H9 (cell line): ENCODE results near the gene LASP1. TPM values are rescaled to one million over a fixed set of nuclear protein-coding genes. Genes with fewer than 3 reads are reported as not detected.

ENCODE experiments used
- DNase-seq: peaks from one replicate; pipeline ENCODE4 v3.0.0-alpha.2; 2017
- H2AFZ ChIP-seq: one replicate; pipeline ENCODE4 v1.6.1; 2013; ENCODE audit warnings: mild to moderate bottlenecking, low read length, control low read depth, moderate library complexity
- H2AK5ac ChIP-seq: 2 replicates; pipeline ENCODE4 v1.6.1; 2013; ENCODE audit warnings: low read length, control low read depth, mixed read lengths; ENCODE audit not compliant: insufficient read length
- H2BK120ac ChIP-seq: one replicate; pipeline ENCODE4 v1.6.1; 2013; ENCODE audit warnings: low read depth, mild to moderate bottlenecking, low read length, control low read depth, inconsistent platforms; ENCODE audit not compliant: poor library complexity, severe bottlenecking
- H2BK12ac ChIP-seq: 2 replicates; pipeline ENCODE4 v1.6.1; 2013; ENCODE audit warnings: low read length, control low read depth, mixed read lengths, low read depth; ENCODE audit not compliant: insufficient read length
- H2BK15ac ChIP-seq: 2 replicates; pipeline ENCODE4 v1.6.1; 2013; ENCODE audit warnings: low read depth, low read length, control low read depth
- H2BK20ac ChIP-seq: one replicate; pipeline ENCODE4 v1.6.1; 2013; ENCODE audit warnings: low read depth, mild to moderate bottlenecking, low read length, control low read depth, inconsistent platforms; ENCODE audit not compliant: poor library complexity, severe bottlenecking
- H2BK5ac ChIP-seq: 2 replicates; pipeline ENCODE4 v1.6.1; 2013; ENCODE audit warnings: low read length, control low read depth, mixed read lengths; ENCODE audit not compliant: insufficient read length
- H3K14ac ChIP-seq: 2 replicates; pipeline ENCODE4 v1.6.1; 2013; ENCODE audit warnings: low read length, control low read depth; ENCODE audit not compliant: insufficient read depth
- H3K18ac ChIP-seq: 2 replicates; pipeline ENCODE4 v1.6.1; 2013; ENCODE audit warnings: low read depth, mild to moderate bottlenecking, mixed read lengths, low read length, control low read depth; ENCODE audit not compliant: insufficient read length
- H3K23ac ChIP-seq: 2 replicates; pipeline ENCODE4 v1.6.1; 2013; ENCODE audit warnings: low read length, control low read depth, mixed read lengths, low read depth; ENCODE audit not compliant: insufficient read length
- H3K23me2 ChIP-seq: 2 replicates; pipeline ENCODE4 v1.6.1; 2013; ENCODE audit warnings: low read depth, mild to moderate bottlenecking, mixed read lengths, low read length, control low read depth; ENCODE audit not compliant: insufficient read length, poor library complexity, severe bottlenecking
- H3K27ac ChIP-seq: 2 replicates; pipeline ENCODE4 v1.5.1; 2013; ENCODE audit warnings: low read length, control low read depth, mixed read lengths, low read depth; ENCODE audit not compliant: insufficient read length
- H3K27me3 ChIP-seq: 2 replicates; pipeline ENCODE4 v1.6.1; 2013; ENCODE audit warnings: low read length, control low read depth, inconsistent platforms; ENCODE audit not compliant: insufficient read depth
- H3K4ac ChIP-seq: 2 replicates; pipeline ENCODE4 v1.6.1; 2013; ENCODE audit warnings: low read depth, mild to moderate bottlenecking, control low read depth, inconsistent platforms, low read length, moderate library complexity
- H3K4me1 ChIP-seq: 2 replicates; pipeline ENCODE4 v1.6.1; 2013; ENCODE audit warnings: low read length, control low read depth, inconsistent platforms; ENCODE audit not compliant: insufficient read depth
- H3K4me2 ChIP-seq: 2 replicates; pipeline ENCODE4 v1.6.1; 2013; ENCODE audit warnings: low read length, control low read depth, mixed read lengths; ENCODE audit not compliant: insufficient read length, insufficient read depth
- H3K56ac ChIP-seq: 2 replicates; pipeline ENCODE4 v1.6.1; 2013; ENCODE audit warnings: low read depth, mild to moderate bottlenecking, mixed read lengths, low read length, control low read depth; ENCODE audit not compliant: insufficient read length
- H3K79me1 ChIP-seq: 2 replicates; pipeline ENCODE4 v1.6.1; 2013; ENCODE audit warnings: low read depth, mild to moderate bottlenecking, moderate library complexity, low read length, control low read depth, inconsistent platforms; ENCODE audit not compliant: insufficient read depth, poor library complexity, severe bottlenecking
- H3K79me2 ChIP-seq: 2 replicates; pipeline ENCODE4 v1.6.1; 2013; ENCODE audit warnings: low read length, control low read depth, inconsistent platforms; ENCODE audit not compliant: insufficient read depth
- H3K9ac ChIP-seq: 2 replicates; pipeline ENCODE4 v1.6.1; 2013; ENCODE audit warnings: low read length, control low read depth, mixed read lengths; ENCODE audit not compliant: insufficient read length; ENCODE audit errors: extremely low read depth
- H3K9me3 ChIP-seq: one replicate; pipeline ENCODE4 v1.6.1; 2013; ENCODE audit warnings: low read depth, low read length, inconsistent platforms; ENCODE audit not compliant: control insufficient read depth
- H3T11ph ChIP-seq: one replicate; pipeline ENCODE4 v1.6.1; 2013; ENCODE audit warnings: mild to moderate bottlenecking, low read length, control low read depth, inconsistent platforms
- H4K20me1 ChIP-seq: one replicate; pipeline ENCODE4 v1.6.1; 2013; ENCODE audit not compliant: control insufficient read depth, insufficient read length, insufficient read depth
- H4K5ac ChIP-seq: 2 replicates; pipeline ENCODE4 v1.6.1; 2013; ENCODE audit warnings: low read depth, mild to moderate bottlenecking, mixed read lengths, low read length, control low read depth; ENCODE audit not compliant: insufficient read length
- H4K8ac ChIP-seq: replicated peaks from 2 replicates; pipeline ENCODE4 v1.6.1; 2013; ENCODE audit warnings: low read length, control low read depth, mixed read lengths, low read depth; ENCODE audit not compliant: insufficient read length
- H4K91ac ChIP-seq: 2 replicates; pipeline ENCODE4 v1.6.1; 2013; ENCODE audit warnings: low read depth, mild to moderate bottlenecking, moderate library complexity, mixed read lengths, low read length, control low read depth; ENCODE audit not compliant: insufficient read length
- H3K27ac Mint-ChIP-seq, 3 experiments: 2 replicates in 2 of 3; 3 replicates in 1 of 3; pipeline ENCODE4 v1.8.0; 2020 to 2021; ENCODE audit warnings: mixed read lengths in 3 of 3, mild to moderate bottlenecking in 1 of 3, moderate library complexity in 1 of 3
- H3K27me3 Mint-ChIP-seq: 2 replicates; pipeline ENCODE4 v1.8.0; 2021; ENCODE audit warnings: low read depth, mild to moderate bottlenecking, moderate library complexity, mixed read lengths
- H3K36me3 Mint-ChIP-seq, 3 experiments: 2 replicates in 2 of 3; 3 replicates in 1 of 3; pipeline ENCODE4 v1.8.0; 2020 to 2021; ENCODE audit warnings: low read depth in 3 of 3, mixed read lengths in 3 of 3; ENCODE audit not compliant: insufficient read depth in 1 of 3
- H3K4me1 Mint-ChIP-seq, 2 experiments: 2 replicates each; pipeline ENCODE4 v1.8.0; 2020; ENCODE audit warnings: mixed read lengths in 2 of 2
- H3K4me3 Mint-ChIP-seq, 2 experiments: 2 replicates in 1 of 2; 3 replicates in 1 of 2; pipeline ENCODE4 v1.8.0; 2020 to 2021; ENCODE audit warnings: mild to moderate bottlenecking in 2 of 2, mixed read lengths in 2 of 2, moderate library complexity in 1 of 2
- H3K9me3 Mint-ChIP-seq, 2 experiments: 2 replicates in 1 of 2; 3 replicates in 1 of 2; pipeline ENCODE4 v1.8.0; 2020; ENCODE audit warnings: mild to moderate bottlenecking in 2 of 2, mixed read lengths in 2 of 2, moderate library complexity in 1 of 2
- WGBS: extraction: QIAGEN DNeasy Blood & Tissue Kit; methylation state at CpG from one replicate; pipeline ENCODE4 v1.1.7; 2013; ENCODE audit warnings: missing lambda C conversion rate, low lambda C conversion rate, mixed read lengths; ENCODE audit not compliant: insufficient read length; ENCODE audit errors: extremely low coverage; 5-methylcytosine and 5-hydroxymethylcytosine counted together
- total RNA-seq: library from RNA; stranded (reverse); gene quantifications from 2 replicates; pipeline ENCODE4 v1.2.1, GENCODE V29; 2021
- TF ChIP-seq, protein P1 (sequence below): fragments of 200-600 bp; sonication (generic); conservative IDR thresholded peaks from 3 replicates; pipeline ENCODE4 v1.8.0; 2021; ENCODE audit warnings: antibody characterized with exemption, mild to moderate bottlenecking

LASP1 gene
- total RNA-seq, 1 experiment from 2014 or later: 121 TPM

DNA sequence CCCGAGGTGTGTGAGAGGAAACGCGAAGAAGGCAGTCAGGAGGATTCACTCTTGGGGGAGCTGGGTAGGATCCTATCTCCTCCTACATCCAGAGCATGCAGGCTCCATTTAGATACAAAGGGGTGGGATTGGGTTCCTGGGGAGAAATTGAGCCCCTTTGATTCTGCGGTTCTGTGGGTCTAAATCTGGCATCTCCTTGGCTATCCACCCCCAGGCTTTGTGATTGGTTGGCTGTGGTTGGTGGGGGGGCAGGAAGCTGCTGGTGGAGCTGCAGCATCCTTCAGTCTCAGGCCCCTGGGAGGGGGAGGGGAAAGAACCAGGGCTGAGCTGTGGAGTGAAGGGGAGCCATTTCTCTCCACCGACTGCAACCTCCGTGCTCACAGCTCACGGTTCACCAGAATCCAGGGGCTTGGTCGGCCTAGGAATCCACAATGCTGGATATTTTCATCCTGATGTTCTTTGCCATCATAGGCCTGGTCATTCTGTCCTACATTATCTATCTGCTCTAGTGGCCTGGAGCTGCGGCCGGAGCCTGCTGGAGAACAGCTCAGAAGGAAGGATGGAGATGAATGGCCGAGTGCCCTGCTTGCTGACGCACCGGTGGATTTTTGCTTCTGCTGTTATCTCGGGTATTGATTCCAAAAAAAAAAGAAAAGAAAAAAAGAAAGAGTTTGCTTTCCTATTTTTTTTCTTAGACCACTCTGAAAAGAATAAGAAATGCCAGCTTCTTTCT, 55.6 kb downstream of the LASP1 start, which contains the start of gene LASP1NB:
Gene LASP1NB, plus strand, starts transcription at position 352 of the 733 bp plus-strand sequence.
- Histone ChIP-seq H3K79me1 (no peaks in the 10 kb centered on the region), H3K18ac (peak within 1 kb of the TSS; percentile 31), H4K5ac (no peak within 1 kb of the TSS), H3K4me1 (no peaks in the 10 kb centered on the region; the same call in 1 of the 2 replicates), H3K9me3 (no peaks in the 10 kb centered on the region), H2BK15ac (no peak within 1 kb of the TSS), H2AK5ac (no peak within 1 kb of the TSS), H3K23me2 (no peaks in the 10 kb centered on the region), H2AFZ (no peak within 1 kb of the TSS), H3K4me2 (peak within 1 kb of the TSS; percentile 2), H4K8ac (no peak within 1 kb of the TSS), H3K9ac (no peak within 1 kb of the TSS), H2BK5ac (no peak within 1 kb of the TSS), H2BK12ac (no peak within 1 kb of the TSS), H3K27me3 (no peaks in the 10 kb centered on the region), H3K79me2 (no peaks in the 10 kb centered on the region), H3K56ac (no peak within 1 kb of the TSS), H4K91ac (no peak within 1 kb of the TSS), H2BK20ac (no peak within 1 kb of the TSS), H2BK120ac (no peak within 1 kb of the TSS), H3K27ac (no peak within 1 kb of the TSS), H3K14ac (0 out of 2 replicates have a peak within 1 kb of the TSS, but pooled peaks have one; percentile 18), H3K23ac (no peak within 1 kb of the TSS), H3T11ph (no peak within 1 kb of the TSS), H3K4ac (no peak within 1 kb of the TSS), H4K20me1 (no peaks in the 10 kb centered on the region)
- TF ChIP-seq, protein P1, sequence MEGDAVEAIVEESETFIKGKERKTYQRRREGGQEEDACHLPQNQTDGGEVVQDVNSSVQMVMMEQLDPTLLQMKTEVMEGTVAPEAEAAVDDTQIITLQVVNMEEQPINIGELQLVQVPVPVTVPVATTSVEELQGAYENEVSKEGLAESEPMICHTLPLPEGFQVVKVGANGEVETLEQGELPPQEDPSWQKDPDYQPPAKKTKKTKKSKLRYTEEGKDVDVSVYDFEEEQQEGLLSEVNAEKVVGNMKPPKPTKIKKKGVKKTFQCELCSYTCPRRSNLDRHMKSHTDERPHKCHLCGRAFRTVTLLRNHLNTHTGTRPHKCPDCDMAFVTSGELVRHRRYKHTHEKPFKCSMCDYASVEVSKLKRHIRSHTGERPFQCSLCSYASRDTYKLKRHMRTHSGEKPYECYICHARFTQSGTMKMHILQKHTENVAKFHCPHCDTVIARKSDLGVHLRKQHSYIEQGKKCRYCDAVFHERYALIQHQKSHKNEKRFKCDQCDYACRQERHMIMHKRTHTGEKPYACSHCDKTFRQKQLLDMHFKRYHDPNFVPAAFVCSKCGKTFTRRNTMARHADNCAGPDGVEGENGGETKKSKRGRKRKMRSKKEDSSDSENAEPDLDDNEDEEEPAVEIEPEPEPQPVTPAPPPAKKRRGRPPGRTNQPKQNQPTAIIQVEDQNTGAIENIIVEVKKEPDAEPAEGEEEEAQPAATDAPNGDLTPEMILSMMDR: no peak
- Mint-ChIP-seq H3K4me3 (peak within 1 kb of the TSS in 1 of 2 experiments; percentile 80; a peak in 3 of 5 replicates), H3K9me3 (no peaks in the 10 kb centered on the region), H3K36me3 (peaks cover 0 to 4% (median 0%) of the 10 kb centered on the region in 3 experiments; a peak in 1 of 7 replicates), H3K4me1 (peaks cover 27 to 40% of the 10 kb centered on the region in 2 experiments), H3K27me3 (no peaks in the 10 kb centered on the region), H3K27ac (peak within 1 kb of the TSS; percentile 37 to 97 (median 39); a peak in 5 of 7 replicates)
- peak; percentile 89 for DNase-seq
- no CpG with 5 or more reads among the region's 14 CpGs for WGBS
